Activated T-helper 2 cell treated with anti-CD3 and anti-CD28 coated beads, Interferon-gamma antibody, Interleukin-2, Interleukin-4, amounts not matched to agents 10 μg/mL and 5 μg/mL and 100 μg/mL, durations not matched to agents 14 hours and 24 hours and 36 hours (primary cell): ENCODE results near the gene NBEAL1. TPM values are rescaled to one million over a fixed set of nuclear protein-coding genes. Genes with fewer than 3 reads are reported as not detected.
"Not testable (repeated sequence)": the region's sequence is repeated elsewhere in the genome, so short reads cannot be mapped to it uniquely, and the experiment has no call there.

Experiments
- DNase-seq: peaks from one replicate; pipeline ENCODE4 v3.0.0; 2021; ENCODE audit warnings: low spot score
- H3K27ac Mint-ChIP-seq: one replicate; pipeline ENCODE4 v1.8.0; 2021; ENCODE audit warnings: mixed read lengths
- H3K27me3 Mint-ChIP-seq: one replicate; pipeline ENCODE4 v1.8.0; 2021; ENCODE audit warnings: low read depth, mixed read lengths
- H3K36me3 Mint-ChIP-seq: one replicate; pipeline ENCODE4 v1.8.0; 2021; ENCODE audit warnings: low read depth, mixed read lengths
- H3K4me1 Mint-ChIP-seq: one replicate; pipeline ENCODE4 v1.8.0; 2021; ENCODE audit warnings: low read depth, mixed read lengths
- H3K4me3 Mint-ChIP-seq: one replicate; pipeline ENCODE4 v1.8.0; 2021; ENCODE audit warnings: low read depth, mild to moderate bottlenecking, moderate library complexity, mixed read lengths
- H3K9me3 Mint-ChIP-seq: one replicate; pipeline ENCODE4 v1.8.0; 2021; ENCODE audit warnings: mixed read lengths
- intact Hi-C: fragments of 100-400 bp; cut with micrococcal nuclease; formaldehyde crosslinking; loops from one replicate; pipeline ENCODE4 v1.15.1; 2023
- total RNA-seq: library from RNA; stranded (reverse); gene quantifications from 2 replicates; pipeline ENCODE4 v1.2.3, GENCODE V29; 2022

NBEAL1 gene
- total RNA-seq: 10.6 and 12.2 TPM in 2 replicates

DNA sequence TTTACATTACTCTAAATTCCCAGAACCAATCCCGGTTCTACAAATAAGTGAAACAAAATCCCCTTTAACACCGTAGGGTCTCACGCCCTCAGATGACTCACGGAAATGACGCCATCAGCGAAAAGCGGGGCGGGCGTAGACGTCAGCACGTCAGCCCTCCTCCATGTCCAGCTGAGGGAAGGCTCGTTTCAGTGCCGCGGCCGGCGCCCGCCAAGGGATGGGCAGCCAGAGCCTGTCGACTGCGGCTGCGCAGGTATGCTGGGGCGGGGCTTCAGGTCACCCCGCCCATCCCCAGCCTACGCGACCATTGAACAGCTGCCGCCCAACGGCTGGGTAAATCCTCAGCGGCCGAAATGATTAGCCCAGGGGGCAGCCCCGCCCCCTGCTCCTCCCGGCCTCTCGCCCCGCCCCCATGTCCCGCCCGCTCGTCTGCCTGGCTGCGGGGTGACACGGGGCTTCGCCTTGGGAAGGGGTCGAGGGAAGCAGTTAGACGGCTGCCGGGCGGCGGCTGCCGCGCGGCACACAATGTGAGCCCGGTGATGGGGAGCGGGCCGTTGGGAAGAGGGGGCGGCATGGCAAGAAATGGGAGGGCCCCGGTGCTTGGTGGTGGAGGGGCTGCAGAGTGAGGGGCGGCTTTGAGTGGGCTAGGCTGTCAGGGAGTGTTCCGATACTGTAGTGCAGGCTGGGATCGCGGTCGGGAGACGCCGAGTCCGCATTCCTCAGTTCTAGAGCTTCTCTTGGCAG, at the start of gene NBEAL1:
Gene NBEAL1 (plus strand): TSS at position 420 of the 744 bp plus-strand sequence. CDS start 1,510 bp downstream, outside the sequence.
- peaks cover 3% of the 10 kb centered on the region for H3K36me3 Mint-ChIP-seq
- peaks cover 28% of the 10 kb centered on the region for H3K4me1 Mint-ChIP-seq
- intact Hi-C loops: loop anchor here (1.0 to 5.0 kb wide), 3 partner anchors 103 to 382 kb away; partner anchors contain the start of genes FAM117B and WDR12

GRCh38 chr2:202965810-202966460, 48.7 kb upstream of the NBEAL1 start:
- Mint-ChIP-seq H3K27me3 (no peaks in the 10 kb centered on the region), H3K27ac (no peak overlapping the region), H3K9me3 (no peaks in the 10 kb centered on the region), H3K4me1 (peaks cover 6% of the 10 kb centered on the region), H3K36me3 (peaks cover 11% of the 10 kb centered on the region), H3K4me3 (no peak overlapping the region)
- peak; percentile 13 for DNase-seq
- intact Hi-C loops: no loop called here

More for the DNA sequence above, at the start of gene NBEAL1:
- Mint-ChIP-seq H3K9me3 (no peaks in the 10 kb centered on the region), H3K27ac (peak within 1 kb of the TSS; percentile 92), H3K4me3 (peak within 1 kb of the TSS; percentile 98), H3K27me3 (peaks cover 16% of the 10 kb centered on the region)
- DNase-seq: peak; percentile 96

GRCh38 chr2:202969404-202969803, 45.3 kb upstream of the NBEAL1 start:
- H3K27me3 Mint-ChIP-seq, H3K4me1 Mint-ChIP-seq, DNase-seq, H3K27ac Mint-ChIP-seq, intact Hi-C loops, H3K9me3 Mint-ChIP-seq, H3K4me3 Mint-ChIP-seq: not testable (repeated sequence)
- peaks cover 13% of the 10 kb centered on the region for H3K36me3 Mint-ChIP-seq

DNA sequence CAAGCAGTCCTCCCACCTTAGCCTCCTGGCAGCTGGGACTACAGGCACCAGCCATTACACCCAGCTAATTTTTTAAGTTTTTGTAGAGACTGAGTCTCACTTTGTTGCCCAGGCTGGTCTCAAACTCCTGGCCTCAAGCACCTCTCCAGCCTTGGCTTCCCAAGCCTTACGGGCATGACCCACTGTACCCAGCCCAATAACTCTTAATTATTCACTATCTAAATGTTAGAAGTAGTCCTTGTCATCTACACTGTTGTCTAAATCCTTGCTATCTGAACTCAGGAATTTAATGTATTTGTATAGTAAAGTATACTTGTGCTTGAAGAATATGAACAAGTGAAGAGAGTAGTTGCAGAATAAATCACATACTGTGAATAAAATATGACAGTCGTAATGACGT, 37.9 kb upstream of the NBEAL1 start:
- H3K27ac Mint-ChIP-seq: no peak overlapping the region
- H3K4me1 Mint-ChIP-seq: no peaks in the 10 kb centered on the region
- H3K36me3 Mint-ChIP-seq: no peaks in the 10 kb centered on the region
- no peaks in the 10 kb centered on the region for H3K9me3 Mint-ChIP-seq
- H3K4me3 Mint-ChIP-seq: no peak overlapping the region
- H3K27me3 Mint-ChIP-seq: no peaks in the 10 kb centered on the region
- DNase-seq: no peak
- intact Hi-C loops: no loop called here

DNA sequence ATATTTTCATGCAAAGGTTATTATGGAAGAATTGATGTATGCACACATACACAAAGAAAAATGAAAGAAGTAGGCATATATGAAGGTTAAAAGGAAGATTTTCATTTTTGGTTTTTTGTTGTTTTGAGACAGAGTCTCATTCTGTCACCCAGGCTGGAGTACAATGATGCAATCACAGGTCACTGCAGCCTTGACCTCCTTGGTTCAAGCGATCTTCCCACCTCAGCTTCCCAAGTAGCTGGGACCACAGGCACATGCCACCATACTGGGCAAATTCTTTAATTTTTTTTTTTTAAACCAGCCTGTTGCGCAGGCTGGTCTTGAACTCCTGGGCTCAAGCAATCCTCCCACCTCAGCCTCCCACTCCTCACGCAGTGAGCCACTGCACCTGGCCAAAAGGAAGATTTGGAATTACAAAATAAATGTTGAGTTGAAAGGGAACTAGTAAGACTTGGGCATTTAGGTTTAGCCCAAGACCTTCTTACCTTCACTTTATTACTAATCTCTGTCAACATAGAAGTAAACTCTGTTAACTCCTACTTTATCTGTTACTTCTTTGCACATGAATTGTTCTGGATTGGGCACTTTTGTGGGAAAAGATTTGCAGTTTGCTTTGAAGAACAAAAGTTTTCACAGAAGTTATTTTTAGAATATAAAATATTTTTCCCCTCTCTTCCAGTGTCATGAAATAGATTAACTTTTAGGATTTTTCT, 31.7 kb upstream of the NBEAL1 start:
- no peak overlapping the region for H3K4me3 Mint-ChIP-seq
- H3K36me3 Mint-ChIP-seq: peaks cover 8% of the 10 kb centered on the region
- no peaks in the 10 kb centered on the region for H3K4me1 Mint-ChIP-seq
- no peaks in the 10 kb centered on the region for H3K27me3 Mint-ChIP-seq
- intact Hi-C loops: no loop called here
- no peaks in the 10 kb centered on the region for H3K9me3 Mint-ChIP-seq
- H3K27ac Mint-ChIP-seq: no peak overlapping the region
- DNase-seq: no peak

DNA sequence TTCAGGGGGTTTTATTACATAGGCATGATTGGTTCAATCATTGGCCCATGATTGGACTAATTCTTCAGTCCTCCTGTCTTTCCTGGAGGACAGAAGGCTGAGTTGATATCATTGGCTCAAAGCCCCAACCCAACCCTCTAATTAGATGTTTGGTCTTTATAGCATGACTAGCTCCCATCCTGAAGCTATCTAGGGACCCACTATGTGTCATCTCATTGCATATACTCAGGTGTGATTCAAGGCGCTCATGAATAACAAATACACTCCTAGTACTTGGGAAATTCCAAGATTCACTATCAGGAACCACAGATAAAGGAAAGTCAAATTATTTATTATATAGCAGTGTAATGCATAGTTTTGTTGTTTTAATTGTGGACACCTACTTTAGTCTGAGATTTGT, 24.9 kb upstream of the NBEAL1 start:
- intact Hi-C loops: no loop called here
- no peaks in the 10 kb centered on the region for H3K9me3 Mint-ChIP-seq
- no peak for DNase-seq
- H3K36me3 Mint-ChIP-seq: no peaks in the 10 kb centered on the region
- no peak overlapping the region for H3K27ac Mint-ChIP-seq
- H3K27me3 Mint-ChIP-seq: no peaks in the 10 kb centered on the region
- H3K4me1 Mint-ChIP-seq: no peaks in the 10 kb centered on the region
- no peak overlapping the region for H3K4me3 Mint-ChIP-seq

DNA sequence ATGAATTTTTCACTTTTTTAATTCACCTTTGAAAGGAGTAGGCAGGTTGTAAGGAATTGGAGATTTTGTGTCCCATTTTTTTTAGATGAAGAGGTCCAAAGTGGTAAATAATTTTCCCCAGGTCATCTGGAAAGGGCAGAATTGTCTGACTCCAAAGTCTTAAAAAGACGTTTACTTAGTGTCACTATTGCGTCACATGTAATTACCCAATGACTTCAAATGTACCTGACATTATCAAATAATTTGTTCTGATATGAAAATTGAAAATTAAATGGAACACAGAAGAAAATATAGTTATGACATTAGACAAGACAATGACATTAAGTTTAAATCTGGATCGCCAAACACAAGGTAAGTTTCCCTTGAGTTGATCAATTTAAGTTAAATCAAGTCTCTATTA, 24.2 kb upstream of the NBEAL1 start:
- Mint-ChIP-seq H3K4me1 (no peaks in the 10 kb centered on the region), H3K36me3 (no peaks in the 10 kb centered on the region)
- intact Hi-C loops: no loop called here

DNA sequence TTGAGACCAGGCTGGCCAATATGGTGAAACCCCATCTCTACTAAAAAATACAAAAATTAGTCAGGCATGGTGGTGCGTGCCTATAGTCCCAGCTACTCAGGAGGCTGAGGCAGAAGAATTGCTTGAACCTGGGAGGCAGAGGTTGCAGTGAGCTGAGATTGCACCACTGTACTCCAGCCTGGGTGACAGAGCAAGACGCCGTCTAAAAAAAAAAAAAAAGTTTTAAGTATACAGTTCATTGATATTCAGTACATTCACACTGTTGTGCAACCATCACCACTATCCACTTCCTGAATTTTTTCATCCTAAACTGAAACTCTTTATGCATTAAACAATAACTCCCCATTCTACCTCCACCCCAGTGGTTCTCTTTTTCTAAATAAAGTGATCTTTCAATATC, 17.6 kb upstream of the NBEAL1 start:
- DNase-seq, H3K27me3 Mint-ChIP-seq, H3K36me3 Mint-ChIP-seq, intact Hi-C loops, H3K27ac Mint-ChIP-seq, H3K4me1 Mint-ChIP-seq, H3K9me3 Mint-ChIP-seq, H3K4me3 Mint-ChIP-seq: not testable (repeated sequence)

More for the DNA sequence above, 24.2 kb upstream of the NBEAL1 start:
- DNase-seq: no peak
- H3K27me3 Mint-ChIP-seq: no peaks in the 10 kb centered on the region
- no peaks in the 10 kb centered on the region for H3K9me3 Mint-ChIP-seq
- H3K4me3 Mint-ChIP-seq: no peak overlapping the region
- no peak overlapping the region for H3K27ac Mint-ChIP-seq

- no peak overlapping the region for H3K27ac Mint-ChIP-seq
- H3K4me1 Mint-ChIP-seq: no peaks in the 10 kb centered on the region
- peaks cover 14% of the 10 kb centered on the region for H3K27me3 Mint-ChIP-seq
- no peaks in the 10 kb centered on the region for H3K36me3 Mint-ChIP-seq
- intact Hi-C loops: no loop called here
- H3K9me3 Mint-ChIP-seq: no peaks in the 10 kb centered on the region
- no peak overlapping the region for H3K4me3 Mint-ChIP-seq
- DNase-seq: no peak
Observed at GRCh38 chr2:203002054-203002821, 12.4 kb upstream of the NBEAL1 start.

DNA sequence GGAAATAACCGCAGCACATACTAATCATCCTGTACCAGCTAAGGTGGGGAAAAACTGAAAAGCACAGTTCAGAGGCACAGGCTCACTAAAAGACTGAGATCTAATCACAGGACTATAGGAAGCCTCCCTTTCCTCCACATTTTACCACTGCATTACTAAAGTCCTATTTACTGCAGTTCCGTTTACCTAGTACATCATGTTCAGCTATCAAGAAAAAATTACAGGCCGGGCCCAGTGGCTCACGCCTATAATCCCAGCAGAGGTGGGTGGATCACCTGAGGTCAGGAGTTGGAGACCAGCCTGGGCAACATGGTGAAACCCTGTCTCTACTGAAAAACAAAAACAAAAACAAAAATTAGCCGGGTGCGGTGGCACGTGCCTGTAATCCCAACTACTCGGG, 11.0 kb upstream of the NBEAL1 start:
- intact Hi-C loops: no loop called here
- no peak for DNase-seq
- Mint-ChIP-seq H3K4me1 (no peaks in the 10 kb centered on the region), H3K27me3 (peaks cover 16% of the 10 kb centered on the region), H3K9me3 (no peaks in the 10 kb centered on the region), H3K27ac (no peak overlapping the region), H3K4me3 (no peak overlapping the region), H3K36me3 (no peaks in the 10 kb centered on the region)

DNA sequence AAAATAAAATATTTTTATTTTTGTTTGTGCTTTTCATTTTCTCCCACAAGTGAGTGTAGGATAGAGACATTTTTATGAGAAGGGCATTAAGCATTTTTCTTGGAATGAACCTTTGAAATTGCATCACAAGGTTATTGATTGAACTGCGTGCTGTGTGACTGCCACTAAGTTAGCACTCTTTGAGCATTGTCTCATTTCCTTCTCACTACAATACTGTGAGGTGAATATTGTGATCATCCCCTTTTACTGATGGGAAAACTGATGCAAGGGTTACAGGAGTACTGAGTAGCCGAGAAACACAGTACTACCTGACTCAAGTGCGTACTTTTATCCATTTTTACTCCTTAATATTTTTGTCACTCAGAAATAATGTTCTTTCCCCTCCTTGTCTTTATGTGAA, 2.0 kb downstream of the NBEAL1 start:
- intact Hi-C loops: loop anchor here (5.0 kb wide), 1 partner anchor 384 kb away; the partner anchor contains the start of gene FAM117B
- H3K36me3 Mint-ChIP-seq: peaks cover 3% of the 10 kb centered on the region

GRCh38 chr2:203018181-203018580, 3.5 kb downstream of the NBEAL1 start:
- Mint-ChIP-seq H3K9me3 (no peaks in the 10 kb centered on the region), H3K4me1 (peaks cover 36% of the 10 kb centered on the region), H3K27ac (peak overlapping the region; percentile 6), H3K36me3 (peaks cover 3% of the 10 kb centered on the region), H3K27me3 (no peaks in the 10 kb centered on the region), H3K4me3 (peak overlapping the region; percentile 45)
- no peak for DNase-seq
- intact Hi-C loops: loop anchor here (5.0 kb wide), 1 partner anchor 386 kb away; the partner anchor contains the start of gene FAM117B

More for the DNA sequence above, 2.0 kb downstream of the NBEAL1 start:
- no peak overlapping the region for H3K4me3 Mint-ChIP-seq
- H3K4me1 Mint-ChIP-seq: peaks cover 29% of the 10 kb centered on the region
- no peak for DNase-seq
- peaks cover under 1% of the 10 kb centered on the region for H3K27me3 Mint-ChIP-seq
- H3K9me3 Mint-ChIP-seq: no peaks in the 10 kb centered on the region
- no peak overlapping the region for H3K27ac Mint-ChIP-seq
